Right atrium auricular region (tissue), 2 donors: ENCODE results near the gene SRP9. TPM values are rescaled to one million over a fixed set of nuclear protein-coding genes. Genes with fewer than 3 reads are reported as not detected.

ENCODE experiments used
- DNase-seq: peaks from one replicate; pipeline ENCODE4 v3.0.0-alpha.2; 2019; ENCODE audit warnings: low spot score
- H3K27ac ChIP-seq, 2 donors: fragments of 200-600 bp; sonication (generic); 1 replicate in 1 of 2; 2 replicates in 1 of 2; pipeline ENCODE4 v1.5.1; 2016 to 2019
- H3K27me3 ChIP-seq, 2 donors: fragments of 200-600 bp; sonication (generic); one replicate each; pipeline versions ENCODE4 v1.5.1 to v1.6.0; 2017 to 2019
- H3K36me3 ChIP-seq: fragments of 200-600 bp; sonication (generic); one replicate; pipeline ENCODE4 v1.5.1; 2016
- H3K4me1 ChIP-seq, 2 donors: fragments of 200-600 bp; sonication (generic); one replicate each; pipeline versions ENCODE4 v1.5.1 to v1.6.0; 2017 to 2019
- H3K4me3 ChIP-seq, 2 donors: fragments of 200-600 bp; sonication (generic); 1 replicate in 1 of 2; 2 replicates in 1 of 2; pipeline ENCODE4 v1.5.1; 2017 to 2019; ENCODE audit warnings: mild to moderate bottlenecking in 1 of 2, moderate library complexity in 1 of 2
- H3K9me3 ChIP-seq, 2 donors: fragments of 200-600 bp; sonication (generic); one replicate each; pipeline ENCODE4 v1.5.1; 2019
- total RNA-seq, 2 donors: library from RNA; depleted of rRNA; stranded (reverse); fragments of >200 nt; gene quantifications; one replicate each; pipeline ENCODE4 v1.1.0, GENCODE V29; 2016
- TF ChIP-seq, protein P1 (sequence below), 2 donors: fragments of 200-600 bp; sonication (generic); IDR thresholded peaks; one replicate each; pipeline ENCODE4 v1.5.1; 2019; ENCODE audit warnings: antibody characterized with exemption in 2 of 2

SRP9 gene
- total RNA-seq, 2 donors from 2014 or later, result 143 to 216 TPM

DNA sequence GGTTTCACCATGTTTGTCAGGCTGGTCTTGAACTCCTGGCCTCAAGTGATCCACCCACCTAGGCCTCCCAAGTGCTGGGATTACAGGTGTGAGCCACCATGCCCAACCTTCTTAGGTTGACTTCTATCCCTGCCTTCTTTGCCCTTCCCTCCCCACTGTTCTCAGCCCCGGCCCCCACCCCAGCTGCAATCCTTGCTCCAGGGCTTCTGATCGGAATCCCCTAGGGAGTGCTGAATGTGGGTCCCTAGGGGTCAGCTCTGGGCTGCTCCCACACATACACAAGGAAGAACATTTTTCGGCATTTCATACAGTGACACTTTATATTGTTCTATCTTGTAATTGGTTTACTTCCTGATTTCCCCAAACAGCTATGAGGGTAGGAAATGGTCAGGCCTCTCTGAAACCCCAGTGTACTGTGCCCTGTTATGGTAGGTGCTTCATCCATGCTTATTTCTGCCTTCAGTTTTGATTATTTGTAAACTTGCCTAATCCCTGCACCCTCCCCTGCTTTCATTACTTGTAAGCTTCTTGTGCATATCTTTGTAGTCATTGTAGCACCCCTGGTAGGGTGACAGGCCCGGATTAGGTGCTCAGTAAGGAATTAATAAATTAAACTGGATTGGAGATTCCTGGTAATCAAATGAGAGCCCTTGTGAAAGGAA lies 5.8 kb upstream of the SRP9 start:
- Histone ChIP-seq H3K27ac (peak overlapping the region in 1 of 2 donors; percentile 26), H3K9me3 (no peaks in the 10 kb centered on the region), H3K4me3 (no peak overlapping the region), H3K27me3 (no peaks in the 10 kb centered on the region), H3K36me3 (no peaks in the 10 kb centered on the region), H3K4me1 (peaks cover 5 to 43% of the 10 kb centered on the region in 2 donors)
- TF ChIP-seq, protein P1, sequence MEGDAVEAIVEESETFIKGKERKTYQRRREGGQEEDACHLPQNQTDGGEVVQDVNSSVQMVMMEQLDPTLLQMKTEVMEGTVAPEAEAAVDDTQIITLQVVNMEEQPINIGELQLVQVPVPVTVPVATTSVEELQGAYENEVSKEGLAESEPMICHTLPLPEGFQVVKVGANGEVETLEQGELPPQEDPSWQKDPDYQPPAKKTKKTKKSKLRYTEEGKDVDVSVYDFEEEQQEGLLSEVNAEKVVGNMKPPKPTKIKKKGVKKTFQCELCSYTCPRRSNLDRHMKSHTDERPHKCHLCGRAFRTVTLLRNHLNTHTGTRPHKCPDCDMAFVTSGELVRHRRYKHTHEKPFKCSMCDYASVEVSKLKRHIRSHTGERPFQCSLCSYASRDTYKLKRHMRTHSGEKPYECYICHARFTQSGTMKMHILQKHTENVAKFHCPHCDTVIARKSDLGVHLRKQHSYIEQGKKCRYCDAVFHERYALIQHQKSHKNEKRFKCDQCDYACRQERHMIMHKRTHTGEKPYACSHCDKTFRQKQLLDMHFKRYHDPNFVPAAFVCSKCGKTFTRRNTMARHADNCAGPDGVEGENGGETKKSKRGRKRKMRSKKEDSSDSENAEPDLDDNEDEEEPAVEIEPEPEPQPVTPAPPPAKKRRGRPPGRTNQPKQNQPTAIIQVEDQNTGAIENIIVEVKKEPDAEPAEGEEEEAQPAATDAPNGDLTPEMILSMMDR (IDR thresholded peaks at IDR 0.05), result no peak
- no peak for DNase-seq

DNA sequence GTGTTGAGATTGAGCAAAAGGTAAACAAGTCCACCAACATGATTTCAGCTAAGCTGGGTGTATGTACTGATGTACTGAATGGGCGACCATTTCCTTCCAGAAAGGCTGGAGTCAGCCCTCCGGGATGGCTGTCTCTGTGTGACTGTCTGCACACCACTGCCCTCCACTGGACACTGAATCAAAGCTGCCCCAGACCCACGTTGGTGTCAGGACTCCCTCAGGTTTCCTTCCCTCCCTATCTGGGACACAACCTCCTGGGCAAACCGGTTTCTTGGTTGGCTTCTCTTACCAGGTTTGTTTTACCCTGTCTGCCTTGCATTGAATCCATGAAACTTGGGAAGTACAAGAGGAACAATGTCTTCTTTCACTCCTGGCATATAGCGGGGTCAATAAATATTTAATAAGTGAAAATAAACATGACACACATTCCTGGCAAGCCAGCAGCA lies 5.3 kb upstream of the SRP9 start:
- no peaks in the 10 kb centered on the region for H3K36me3 ChIP-seq
- H3K4me3 ChIP-seq, result no peak overlapping the region
- H3K27me3 ChIP-seq, result no peaks in the 10 kb centered on the region
- no peak overlapping the region for H3K27ac ChIP-seq
- TF ChIP-seq, protein P1 (IDR thresholded peaks at IDR 0.05), result peak; percentile 78 to 93
- H3K9me3 ChIP-seq, result no peaks in the 10 kb centered on the region
- peak; percentile 85 for DNase-seq
- H3K4me1 ChIP-seq, result peaks cover 5 to 43% of the 10 kb centered on the region in 2 donors

DNA sequence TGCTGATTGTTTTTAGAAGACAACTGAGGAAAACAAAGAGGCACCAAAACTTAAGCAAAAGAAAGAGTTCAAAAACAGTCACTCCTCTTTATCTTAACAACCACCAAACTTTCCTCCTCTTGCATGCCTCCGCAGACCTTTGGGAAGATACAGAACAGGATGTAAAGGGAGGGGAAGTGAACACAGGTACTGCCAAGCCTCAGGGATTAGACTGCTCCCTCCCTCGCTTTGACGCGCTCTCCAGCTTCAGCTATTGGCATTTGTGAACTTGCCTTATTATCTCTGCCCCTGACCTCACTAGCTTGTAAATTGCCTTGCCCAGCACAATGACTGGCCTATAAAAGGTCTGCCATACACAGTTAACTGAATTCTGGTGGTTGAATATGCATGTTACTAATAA lies 4.8 kb upstream of the SRP9 start:
- H3K4me1 ChIP-seq, result peaks cover 5 to 38% of the 10 kb centered on the region in 2 donors
- no peaks in the 10 kb centered on the region for H3K36me3 ChIP-seq
- no peak overlapping the region for H3K27ac ChIP-seq
- TF ChIP-seq, protein P1 (IDR thresholded peaks at IDR 0.05), result no peak
- H3K9me3 ChIP-seq, result no peaks in the 10 kb centered on the region
- no peak overlapping the region for H3K4me3 ChIP-seq
- H3K27me3 ChIP-seq, result no peaks in the 10 kb centered on the region
- no peak for DNase-seq

DNA sequence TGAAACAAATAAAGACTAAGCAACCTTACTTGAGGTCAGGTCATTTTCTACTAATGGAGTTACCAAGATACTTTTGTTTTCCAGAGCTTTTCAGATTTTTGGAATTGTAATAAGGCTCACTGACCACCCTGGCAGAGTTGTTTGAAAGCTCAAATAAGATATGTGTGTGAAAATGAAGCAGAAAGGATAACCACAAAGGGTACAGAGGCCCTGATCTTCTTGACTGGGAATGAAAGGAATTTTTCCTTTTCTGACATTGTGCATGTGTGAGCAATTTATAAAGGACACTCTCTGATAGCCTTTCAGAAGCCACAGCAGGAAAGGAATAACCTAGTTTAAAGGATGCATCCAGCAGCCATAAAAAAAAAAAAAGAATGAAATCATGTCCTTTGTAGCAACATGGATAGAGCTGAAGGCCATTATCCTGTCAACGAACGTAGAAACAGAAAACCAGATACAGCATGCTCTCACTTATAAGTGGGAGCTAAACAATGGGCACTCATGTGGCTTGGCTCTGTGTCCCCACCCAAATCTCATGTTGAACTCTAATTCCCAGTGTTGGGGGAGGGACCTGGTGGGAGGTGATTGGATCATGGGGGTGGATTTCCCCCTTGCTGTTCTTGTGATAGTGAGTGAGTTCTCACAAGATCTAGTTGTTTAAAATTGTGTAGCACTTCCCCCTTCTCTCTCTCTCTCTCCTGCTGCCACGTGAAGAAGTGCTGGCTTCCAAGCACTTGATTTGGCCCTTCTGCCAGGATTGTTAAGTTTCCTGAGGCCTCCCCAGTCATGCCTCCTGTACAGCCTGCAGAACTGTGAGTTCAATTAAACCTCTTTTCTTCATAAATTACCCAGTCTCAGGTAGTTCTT lies 3.1 kb upstream of the SRP9 start:
- TF ChIP-seq, protein P1 (IDR thresholded peaks at IDR 0.05), result no peak
- Histone ChIP-seq H3K4me1 (peaks cover 0 to 34% of the 10 kb centered on the region in 2 donors), H3K4me3 (no peak overlapping the region), H3K9me3 (no peaks in the 10 kb centered on the region), H3K27ac (no peak overlapping the region), H3K36me3 (no peaks in the 10 kb centered on the region), H3K27me3 (no peaks in the 10 kb centered on the region)
- DNase-seq, result no peak

DNA sequence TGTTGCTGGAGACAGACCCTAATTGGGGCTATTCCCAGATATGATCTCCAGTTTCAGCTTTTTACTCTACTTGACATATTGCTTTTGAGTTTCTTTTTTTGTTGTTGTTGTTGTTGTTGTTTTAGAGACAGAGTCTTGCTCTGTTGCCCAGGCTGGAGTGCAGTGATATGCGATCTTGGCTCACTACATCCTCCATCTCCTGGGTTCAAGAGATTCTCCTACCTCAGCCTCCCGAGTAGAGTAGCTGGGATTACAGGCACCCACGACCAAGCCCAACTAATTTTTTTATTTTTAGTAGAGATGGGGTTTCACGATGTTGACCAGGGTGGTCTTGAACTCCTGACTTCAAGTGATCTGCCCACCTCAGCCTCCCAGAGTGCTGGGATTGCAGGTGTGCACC lies 1.3 kb upstream of the SRP9 start:
- no peak for DNase-seq
- TF ChIP-seq, protein P1 (IDR thresholded peaks at IDR 0.05), result no peak
- H3K4me3 ChIP-seq, result no peak overlapping the region
- no peaks in the 10 kb centered on the region for H3K9me3 ChIP-seq
- no peaks in the 10 kb centered on the region for H3K27me3 ChIP-seq
- H3K36me3 ChIP-seq, result no peaks in the 10 kb centered on the region
- H3K4me1 ChIP-seq, result peaks cover 0 to 44% of the 10 kb centered on the region in 2 donors
- no peak overlapping the region for H3K27ac ChIP-seq
